Gastrocnemius medialis (tissue), 4 donors: Measurements from ENCODE around the gene DONSON. TPM values are rescaled to one million over a fixed set of nuclear protein-coding genes. Genes with fewer than 3 reads are reported as not detected.

Experiments
- ATAC-seq, 2 donors: fragments of 150-250 bp; one replicate each; pipeline ENCODE4 v1.9.1; 2016
- DNase-seq, 2 donors: peaks; one replicate each; pipeline ENCODE4 v3.0.0-alpha.2; 2019
- H3K27ac ChIP-seq, 4 donors: fragments of 200-600 bp; sonication (generic); 1 replicate in 1 of 4; 2 replicates in 3 of 4; pipeline ENCODE4 v1.5.1; 2016 to 2018; ENCODE audit warnings: mild to moderate bottlenecking in 2 of 4, moderate library complexity in 1 of 4
- H3K27me3 ChIP-seq, 3 donors: fragments of 200-600 bp; sonication (generic) in 2 of 3; 1 replicate in 1 of 3; 2 replicates in 2 of 3; pipeline versions ENCODE4 v1.5.1 to v1.6.0; 2016 to 2019; ENCODE audit warnings: mild to moderate bottlenecking in 1 of 3, moderate library complexity in 1 of 3
- H3K36me3 ChIP-seq, 2 donors: fragments of 200-600 bp; sonication (generic) in 1 of 2; one replicate each; pipeline ENCODE4 v1.5.1; 2017 to 2018
- H3K4me1 ChIP-seq, 2 donors: fragments of 200-600 bp; sonication (generic) in 1 of 2; one replicate each; pipeline ENCODE4 v1.5.1; 2016 to 2017; ENCODE audit warnings: mild to moderate bottlenecking in 2 of 2
- H3K4me3 ChIP-seq, 4 donors: fragments of 200-600 bp; sonication (generic) in 3 of 4; 1 replicate in 1 of 4; 2 replicates in 3 of 4; pipeline ENCODE4 v1.5.1; 2016 to 2019; ENCODE audit warnings: mild to moderate bottlenecking in 2 of 4
- H3K9me3 ChIP-seq, 3 donors: fragments of 200-600 bp; sonication (generic) in 2 of 3; 1 replicate in 1 of 3; 2 replicates in 2 of 3; pipeline ENCODE4 v1.5.1; 2016 to 2019
- POLR2A ChIP-seq, 2 donors: fragments of 450-650 bp; IDR thresholded peaks; one replicate each; pipeline ENCODE4 v1.6.1; 2017; ENCODE audit warnings: antibody characterized with exemption in 2 of 2, mild to moderate bottlenecking in 2 of 2, moderate library complexity in 2 of 2
- in situ Hi-C, 4 donors: fragments of 200-750 bp; cut with MboI; loops; one replicate each; pipeline versions ENCODE4 v1.15.0 to v1.8.0; 2017; ENCODE audit warnings: low sequenced_read_pairs in 4 of 4
- intact Hi-C: fragments of 100-400 bp; cut with DNase I; formaldehyde crosslinking; loops from one replicate; pipeline ENCODE4 v1.15.1; 2023; ENCODE audit warnings: low total_unique reads
- total RNA-seq, 4 donors: library from RNA; depleted of rRNA; stranded (reverse); fragments of >200 nt; gene quantifications; one replicate each; pipeline versions ENCODE4 v1.1.0 to v1.2.3, GENCODE V29; 2016
- TF ChIP-seq, protein P1 (sequence below), 5 experiments: fragments of 450-650 bp in 3 of 5; fragments of 200-600 bp in 2 of 5; sonication (generic) in 2 of 5; IDR thresholded peaks in 4 of 5; conservative IDR thresholded peaks in 1 of 5; 1 replicate in 4 of 5; 2 replicates in 1 of 5; pipeline ENCODE4 v1.5.1; 2016 to 2019; ENCODE audit warnings: antibody characterized with exemption in 5 of 5, mild to moderate bottlenecking in 3 of 5, moderate library complexity in 3 of 5

The DONSON gene
- total RNA-seq, 4 donors from 2014 or later, result 3.6 to 5.3 (median 4.2) TPM

GRCh38 chr21:33554982-33555344, 33.5 kb downstream of the DONSON start:
- in situ Hi-C loops, result no loop called here
- intact Hi-C loops, result loop anchor here (5.0 kb wide), 1 partner anchor 37 kb away; no protein-coding TSS in a partner anchor
- DNase-seq (no peak), ATAC-seq (no peak)
- Histone ChIP-seq H3K9me3 (no peaks in the 10 kb centered on the region), H3K27me3 (no peaks in the 10 kb centered on the region), H3K36me3 (peaks cover 0 to 95% of the 10 kb centered on the region in 2 donors), H3K4me3 (no peak overlapping the region), H3K27ac (no peak overlapping the region), H3K4me1 (peaks cover 11 to 21% of the 10 kb centered on the region in 2 donors)
- TF ChIP-seq, protein P1, sequence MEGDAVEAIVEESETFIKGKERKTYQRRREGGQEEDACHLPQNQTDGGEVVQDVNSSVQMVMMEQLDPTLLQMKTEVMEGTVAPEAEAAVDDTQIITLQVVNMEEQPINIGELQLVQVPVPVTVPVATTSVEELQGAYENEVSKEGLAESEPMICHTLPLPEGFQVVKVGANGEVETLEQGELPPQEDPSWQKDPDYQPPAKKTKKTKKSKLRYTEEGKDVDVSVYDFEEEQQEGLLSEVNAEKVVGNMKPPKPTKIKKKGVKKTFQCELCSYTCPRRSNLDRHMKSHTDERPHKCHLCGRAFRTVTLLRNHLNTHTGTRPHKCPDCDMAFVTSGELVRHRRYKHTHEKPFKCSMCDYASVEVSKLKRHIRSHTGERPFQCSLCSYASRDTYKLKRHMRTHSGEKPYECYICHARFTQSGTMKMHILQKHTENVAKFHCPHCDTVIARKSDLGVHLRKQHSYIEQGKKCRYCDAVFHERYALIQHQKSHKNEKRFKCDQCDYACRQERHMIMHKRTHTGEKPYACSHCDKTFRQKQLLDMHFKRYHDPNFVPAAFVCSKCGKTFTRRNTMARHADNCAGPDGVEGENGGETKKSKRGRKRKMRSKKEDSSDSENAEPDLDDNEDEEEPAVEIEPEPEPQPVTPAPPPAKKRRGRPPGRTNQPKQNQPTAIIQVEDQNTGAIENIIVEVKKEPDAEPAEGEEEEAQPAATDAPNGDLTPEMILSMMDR (IDR thresholded peaks at IDR 0.05 in 4 of 5, conservative IDR thresholded peaks at IDR 0.05 in 1 of 5), result no peak
- TF ChIP-seq POLR2A (IDR thresholded peaks at IDR 0.05), result no peak

- H3K4me3 ChIP-seq, result no peak overlapping the region
- no peaks in the 10 kb centered on the region for H3K27me3 ChIP-seq
- DNase-seq, result no peak
- ATAC-seq, result no peak
- H3K4me1 ChIP-seq, result peaks cover 11 to 16% of the 10 kb centered on the region in 2 donors
- intact Hi-C loops, result no loop called here
- no peak overlapping the region for H3K27ac ChIP-seq
- TF ChIP-seq POLR2A (IDR thresholded peaks at IDR 0.05), result no peak
- TF ChIP-seq, protein P1 (IDR thresholded peaks at IDR 0.05 in 4 of 5, conservative IDR thresholded peaks at IDR 0.05 in 1 of 5), result no peak
- in situ Hi-C loops, result no loop called here
- peaks cover 0 to 95% of the 10 kb centered on the region in 2 donors for H3K36me3 ChIP-seq
- no peaks in the 10 kb centered on the region for H3K9me3 ChIP-seq
These were observed 34.1 kb downstream of the DONSON start for GRCh38 chr21:33554236-33554981.

- H3K27me3 ChIP-seq, result no peaks in the 10 kb centered on the region
- in situ Hi-C loops (no loop called here), intact Hi-C loops (no loop called here)
- peaks cover 0 to 96% of the 10 kb centered on the region in 2 donors for H3K36me3 ChIP-seq
- no peaks in the 10 kb centered on the region for H3K9me3 ChIP-seq
- H3K4me3 ChIP-seq, result no peak overlapping the region
- H3K4me1 ChIP-seq, result peaks cover 11 to 15% of the 10 kb centered on the region in 2 donors
- no peak for ATAC-seq
- DNase-seq, result no peak
- no peak overlapping the region for H3K27ac ChIP-seq
- TF ChIP-seq POLR2A (IDR thresholded peaks at IDR 0.05), result no peak
- TF ChIP-seq, protein P1 (IDR thresholded peaks at IDR 0.05 in 4 of 5, conservative IDR thresholded peaks at IDR 0.05 in 1 of 5), result no peak
These were observed 35.4 kb downstream of the DONSON start for GRCh38 chr21:33552999-33553598.

DNA sequence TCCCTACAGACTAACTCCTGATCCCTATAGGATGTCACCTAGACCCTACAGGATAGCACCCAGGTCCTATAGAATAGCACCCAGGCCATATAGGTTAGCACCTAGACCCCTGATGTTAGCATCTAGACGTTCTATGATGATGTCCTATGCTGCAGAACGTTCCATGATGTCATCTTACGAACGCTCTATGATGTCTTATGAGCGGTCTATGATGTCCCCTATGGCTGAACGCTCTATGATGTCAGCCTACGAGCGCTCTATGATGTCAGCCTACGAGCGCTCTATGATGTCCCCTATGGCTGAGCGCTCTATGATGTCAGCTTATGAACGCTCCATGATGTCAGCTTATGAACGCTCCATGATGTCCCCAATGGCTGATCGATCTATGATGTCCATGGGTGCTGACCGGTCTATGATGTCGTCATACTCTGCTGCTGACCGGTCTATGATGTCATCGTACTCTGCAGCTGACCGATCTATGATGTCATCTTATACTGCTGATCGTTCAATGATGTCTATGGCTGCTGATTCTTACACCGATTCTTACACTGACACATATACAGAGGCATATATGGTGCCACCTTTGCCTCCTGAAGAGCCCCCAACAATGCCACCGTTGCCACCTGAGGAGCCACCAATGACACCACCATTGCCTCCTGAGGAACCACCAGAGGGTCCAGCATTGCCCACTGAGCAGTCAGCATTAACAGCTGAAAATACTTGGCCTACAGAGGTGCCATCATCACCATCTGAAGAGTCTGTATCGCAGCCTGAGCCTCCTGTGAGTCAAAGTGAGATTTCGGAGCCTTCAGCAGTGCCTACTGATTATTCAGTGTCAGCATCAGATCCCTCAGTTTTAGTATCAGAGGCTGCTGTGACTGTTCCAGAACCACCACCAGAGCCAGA, 36.1 kb downstream of the DONSON start:
- intact Hi-C loops, result no loop called here
- Histone ChIP-seq H3K27me3 (no peaks in the 10 kb centered on the region), H3K9me3 (no peaks in the 10 kb centered on the region), H3K36me3 (peaks cover 0 to 94% of the 10 kb centered on the region in 2 donors), H3K4me3 (no peak overlapping the region), H3K4me1 (peaks cover 11 to 15% of the 10 kb centered on the region in 2 donors), H3K27ac (no peak overlapping the region)
- TF ChIP-seq POLR2A (IDR thresholded peaks at IDR 0.05), result no peak
- TF ChIP-seq, protein P1 (IDR thresholded peaks at IDR 0.05 in 4 of 5, conservative IDR thresholded peaks at IDR 0.05 in 1 of 5), result no peak
- in situ Hi-C loops, result no loop called here
- DNase-seq, result no peak
- ATAC-seq, result no peak
